ENCODE measurements around the gene TVP23C. TPM values are rescaled to one million over a fixed set of nuclear protein-coding genes. Genes with fewer than 3 reads are reported as not detected.

TVP23C gene
- total RNA-seq (2022; extraction: Qiagen RNA extraction): 6.2 to 13.9 TPM (median 9.9 TPM) in 5 replicates

GRCh38 chr17:15563375-15563857, at the start of gene TVP23C:
TSS of gene TVP23C (minus strand) at chr17:15563483. CDS start at chr17:15563448, 35 bp downstream.

GRCh38 chr17:15467592-15467991, 95.7 kb downstream of the TVP23C start, which contains the start of gene CDRT4:
TSS of gene CDRT4 (minus strand) at chr17:15467621. CDS start at chr17:15440238, 27,383 bp downstream.

Other genes starting within 250 kb of the TVP23C start
- gene TEKT3, start 221.9 kb downstream of the TVP23C start, total RNA-seq (2022; extraction: Qiagen RNA extraction): 0.14 TPM in 1 of 5 replicates, not detected in the others
- 0.51 to 1.7 TPM (median 1.2 TPM) in 4 of 5 replicates, not detected in the other for gene CDRT4, start 95.9 kb downstream of the TVP23C start, total RNA-seq (2022; extraction: Qiagen RNA extraction)
- 1.9 to 3.2 TPM (median 2.7 TPM) in 5 replicates for gene FBXW10B, start 56.2 kb upstream of the TVP23C start, total RNA-seq (2022; extraction: Qiagen RNA extraction)
- 180 to 235 TPM (median 202 TPM) in 5 replicates for gene TRIM16, start 120.8 kb upstream of the TVP23C start, total RNA-seq (2022; extraction: Qiagen RNA extraction)
- gene ZNF286A, start 136.3 kb upstream of the TVP23C start, total RNA-seq (2022; extraction: Qiagen RNA extraction): 22.6 to 37.9 TPM (median 24.8 TPM) in 5 replicates
- 0.07 TPM in 1 of 5 replicates, not detected in the others for gene TBC1D26, start 168.8 kb upstream of the TVP23C start, total RNA-seq (2022; extraction: Qiagen RNA extraction)